GM12892 (cell line): ENCODE data around the gene IGFL4.

Source experiments
- DNase-seq: peaks from one replicate; pipeline ENCODE4 v3.0.0; 2011; ENCODE audit not compliant: insufficient read length
- FAIRE-seq: peaks from 2 replicates; lab custom pipeline; 2011; peaks lifted over from hg19 to GRCh38; lab: Jason Lieb, UNC
- POLR2A ChIP-seq: IDR thresholded peaks from 2 replicates; pipeline ENCODE4 v1.6.1; 2011; ENCODE audit warnings: low read depth, low read length, control low read depth
- POLR2AphosphoS5 ChIP-seq: IDR thresholded peaks from 2 replicates; pipeline ENCODE4 v1.6.1; 2011; ENCODE audit warnings: low read depth, low read length, control low read depth
- TAF1 ChIP-seq: IDR thresholded peaks from 2 replicates; pipeline ENCODE4 v1.6.1; 2011; ENCODE audit warnings: low read depth, mild to moderate bottlenecking, control low read depth, low read length, borderline replicate concordance

Gene IGFL4

GRCh38 chr19:46052896-46053295 is 12.1 kb upstream of the IGFL4 start:
- TF ChIP-seq POLR2A (no peak), TAF1 (no peak), POLR2AphosphoS5 (no peak)
- FAIRE-seq = no peak
- no peak for DNase-seq

DNA sequence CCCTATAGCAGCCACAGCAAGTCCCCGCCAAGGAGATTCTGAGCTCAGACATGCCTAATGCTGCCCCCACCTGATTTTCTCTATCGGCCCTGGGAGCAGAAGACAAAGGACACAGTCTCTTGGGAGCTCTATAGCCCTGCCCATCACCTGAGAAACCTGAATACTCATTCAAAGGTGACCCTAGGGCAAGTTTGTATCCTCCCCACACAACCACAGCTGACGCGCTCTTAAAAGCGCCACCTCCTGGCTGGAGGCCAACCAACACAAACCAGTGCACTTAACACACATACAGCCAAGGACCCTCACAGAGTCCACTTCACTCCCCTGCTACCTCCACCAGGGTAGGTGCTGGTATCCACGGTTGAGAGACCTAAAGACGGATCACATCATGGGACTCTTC is 8.8 kb upstream of the IGFL4 start:
- TF ChIP-seq POLR2A (no peak), TAF1 (no peak), POLR2AphosphoS5 (no peak)
- DNase-seq (no peak), FAIRE-seq (no peak)

GRCh38 chr19:46043519-46043918 is 2.7 kb upstream of the IGFL4 start:
- no peak for FAIRE-seq
- DNase-seq = no peak
- no peak for TF ChIP-seq POLR2A
- no peak for TF ChIP-seq POLR2AphosphoS5
- TF ChIP-seq TAF1 = no peak

DNA sequence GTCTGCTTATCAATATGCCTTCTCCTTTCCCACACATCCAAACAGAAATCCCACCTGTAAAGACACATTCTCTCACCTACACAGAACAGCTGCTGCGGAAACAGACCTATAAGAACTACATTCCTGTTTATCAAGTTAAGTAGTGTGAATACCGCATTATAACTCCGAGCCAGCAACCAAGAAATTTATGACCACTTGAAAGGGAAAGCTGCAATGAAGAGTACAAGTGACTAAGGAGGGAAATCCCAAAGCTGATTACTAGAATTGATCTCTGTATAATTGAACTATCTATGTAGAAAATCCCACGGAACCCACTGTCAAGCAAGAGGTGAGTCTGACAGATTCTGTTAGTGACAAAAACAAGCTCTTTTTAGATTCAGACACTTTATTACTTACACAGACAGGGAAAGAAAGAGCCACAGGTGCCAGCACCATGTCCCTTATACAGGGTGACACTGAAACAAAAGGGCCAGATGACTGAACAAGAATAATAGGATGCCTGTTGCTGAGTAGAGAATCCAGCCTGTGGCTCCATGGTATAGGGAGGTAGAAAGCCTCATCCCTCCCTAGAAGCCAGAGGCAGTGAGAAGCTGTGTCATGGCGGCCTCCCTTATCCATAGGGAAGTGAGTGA is 1.6 kb upstream of the IGFL4 start:
- DNase-seq = no peak
- FAIRE-seq = no peak
- no peak for TF ChIP-seq POLR2AphosphoS5
- TF ChIP-seq POLR2A = no peak
- no peak for TF ChIP-seq TAF1

- FAIRE-seq (no peak), DNase-seq (no peak)
- no peak for TF ChIP-seq POLR2AphosphoS5
Observed at GRCh38 chr19:46040125-46040524, 677 bp downstream of the IGFL4 start.

- FAIRE-seq (no peak), DNase-seq (no peak)
- TF ChIP-seq POLR2AphosphoS5 (no peak), POLR2A (no peak), TAF1 (no peak)
Observed at GRCh38 chr19:46036744-46037128, 4.1 kb downstream of the IGFL4 start.

GRCh38 chr19:46035986-46036743 is 4.6 kb downstream of the IGFL4 start:
- FAIRE-seq (no peak), DNase-seq (no peak)
- TF ChIP-seq TAF1 (no peak), POLR2A (no peak), POLR2AphosphoS5 (no peak)

DNA sequence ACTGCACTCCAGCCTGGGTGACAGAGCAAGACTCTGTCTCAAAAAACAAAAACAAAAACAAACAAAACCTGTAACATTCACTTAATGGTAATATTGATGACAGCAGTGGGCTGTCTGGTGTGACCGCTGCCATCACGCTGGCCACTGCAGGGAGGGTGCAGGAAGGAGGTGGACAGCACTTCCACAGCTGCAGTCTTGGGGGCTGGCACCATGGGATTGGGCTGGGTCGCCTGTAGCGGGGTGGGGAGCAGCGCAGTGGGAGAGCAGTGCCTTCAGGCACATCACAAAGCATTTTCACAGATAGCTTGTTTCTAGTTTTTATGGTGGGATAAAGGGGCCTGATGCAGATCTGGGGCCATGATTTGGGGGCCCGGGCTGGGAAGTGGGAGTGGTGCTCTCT is 5.3 kb downstream of the IGFL4 start:
- DNase-seq (no peak), FAIRE-seq (no peak)
- TF ChIP-seq POLR2AphosphoS5 (no peak), POLR2A (no peak), TAF1 (no peak)

- DNase-seq = no peak
- no peak for FAIRE-seq
- no peak for TF ChIP-seq POLR2A
- TF ChIP-seq TAF1 = no peak
- no peak for TF ChIP-seq POLR2AphosphoS5
Observed at GRCh38 chr19:46033401-46033800, 7.4 kb downstream of the IGFL4 start.

DNA sequence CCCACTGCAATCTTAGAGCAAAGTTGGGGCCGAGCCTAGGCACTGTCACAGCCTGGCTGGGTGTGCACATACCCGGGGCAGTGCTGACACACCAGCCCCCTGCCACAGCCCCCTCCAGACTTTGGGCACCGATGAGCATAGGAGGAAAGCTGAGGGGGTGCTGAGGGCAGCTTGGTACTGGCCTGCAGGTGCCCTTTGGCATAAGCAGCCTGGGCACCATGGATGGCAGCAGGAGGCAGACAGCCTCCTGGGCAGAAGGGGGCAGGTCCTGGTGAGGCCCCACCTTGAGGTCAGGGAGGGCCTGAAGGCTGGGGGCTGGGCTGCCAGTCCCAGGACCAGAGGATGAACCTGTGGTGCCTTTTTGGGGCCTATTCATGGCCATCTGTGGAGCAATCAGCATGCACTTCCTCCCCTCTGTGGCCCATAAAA is 8.2 kb downstream of the IGFL4 start:
- DNase-seq (no peak), FAIRE-seq (no peak)
- TF ChIP-seq TAF1 (no peak), POLR2A (no peak), POLR2AphosphoS5 (no peak)

- no peak for TF ChIP-seq POLR2A
- no peak for TF ChIP-seq POLR2AphosphoS5
- TF ChIP-seq TAF1 = no peak
- no peak for FAIRE-seq
- no peak for DNase-seq
Observed at GRCh38 chr19:46031781-46032596, 8.8 kb downstream of the IGFL4 start.
